ENCODE data around the gene MLANA. TPM values are rescaled to one million over a fixed set of nuclear protein-coding genes. Genes with fewer than 3 reads are reported as not detected.

The MLANA gene
- total and polyA plus RNA-seq, 4 donors, result 0.05 to 0.29 (median 0.16) TPM

DNA sequence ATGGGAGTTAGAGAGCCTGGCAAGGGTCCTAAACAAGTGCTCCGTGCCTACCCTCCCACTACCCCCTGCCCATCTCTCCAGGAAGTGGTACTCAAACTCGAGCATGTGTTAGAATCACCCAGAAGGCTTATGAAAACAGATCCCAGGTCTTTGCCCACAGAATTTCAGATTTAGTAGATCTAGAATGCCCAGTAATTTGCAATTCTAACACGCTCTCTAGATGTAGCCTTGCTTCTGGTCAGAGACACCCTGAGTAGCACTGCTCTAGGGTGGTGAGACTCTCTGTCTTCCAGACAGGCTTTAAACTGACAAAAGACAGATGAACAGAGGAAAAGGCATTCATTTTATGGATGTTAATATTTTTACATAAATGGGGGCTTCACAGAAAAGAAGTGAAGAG lies 37.1 kb upstream of the MLANA start:
- Histone ChIP-seq H3K4me3 (ENCODE audit: low read depth in 1 of 3, low read length in 3 of 3) (no peak overlapping the region), H3K27ac (ENCODE audit: low read depth in 1 of 2, low read length in 2 of 2) (no peak overlapping the region), H3K9ac (ENCODE audit: low read depth in 1 of 2, low read length in 2 of 2) (no peak overlapping the region), H3K4me1 (ENCODE audit: control insufficient read depth in 4 of 4, insufficient read depth in 4 of 4, low read length in 3 of 4) (no peaks in the 10 kb centered on the region), H3K36me3 (ENCODE audit: control insufficient read depth in 4 of 4, insufficient read depth in 3 of 4, low read depth in 1 of 4, low read length in 3 of 4) (no peaks in the 10 kb centered on the region), H3K9me3 (ENCODE audit: control insufficient read depth in 4 of 4, low read length in 3 of 4) (no peaks in the 10 kb centered on the region), H3K27me3 (ENCODE audit: control insufficient read depth in 4 of 4, insufficient read depth in 4 of 4, low read length in 3 of 4) (no peaks in the 10 kb centered on the region)
- TF ChIP-seq HNF4A (conservative IDR thresholded peaks at IDR 0.05) (no peak), YY1 (IDR thresholded peaks at IDR 0.05) (no peak), GABPA (IDR thresholded peaks at IDR 0.05 in 1 of 2, conservative IDR thresholded peaks at IDR 0.05 in 1 of 2) (no peak), HNF4G (IDR thresholded peaks at IDR 0.05) (no peak)
- WGBS, result 86% methylated on average over 3 of the region's 3 CpGs
- no peak for DNase-seq (ENCODE audit: low spot score)

GRCh38 chr9:5854063-5854790 lies 36.5 kb upstream of the MLANA start:
- Histone ChIP-seq H3K4me3 (ENCODE audit: low read depth in 1 of 3, low read length in 3 of 3) (no peak overlapping the region), H3K27me3 (ENCODE audit: control insufficient read depth in 4 of 4, insufficient read depth in 4 of 4, low read length in 3 of 4) (no peaks in the 10 kb centered on the region), H3K9me3 (ENCODE audit: control insufficient read depth in 4 of 4, low read length in 3 of 4) (no peaks in the 10 kb centered on the region), H3K4me1 (ENCODE audit: control insufficient read depth in 4 of 4, insufficient read depth in 4 of 4, low read length in 3 of 4) (no peaks in the 10 kb centered on the region), H3K36me3 (ENCODE audit: control insufficient read depth in 4 of 4, insufficient read depth in 3 of 4, low read depth in 1 of 4, low read length in 3 of 4) (no peaks in the 10 kb centered on the region), H3K27ac (ENCODE audit: low read depth in 1 of 2, low read length in 2 of 2) (no peak overlapping the region), H3K9ac (ENCODE audit: low read depth in 1 of 2, low read length in 2 of 2) (no peak overlapping the region)
- WGBS, result 96% methylated on average over 4 of the region's 4 CpGs
- no peak for DNase-seq (ENCODE audit: low spot score)
- TF ChIP-seq, protein P1, sequence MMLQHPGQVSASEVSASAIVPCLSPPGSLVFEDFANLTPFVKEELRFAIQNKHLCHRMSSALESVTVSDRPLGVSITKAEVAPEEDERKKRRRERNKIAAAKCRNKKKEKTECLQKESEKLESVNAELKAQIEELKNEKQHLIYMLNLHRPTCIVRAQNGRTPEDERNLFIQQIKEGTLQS (IDR thresholded peaks at IDR 0.05), result no peak
- no peak for TF ChIP-seq YY1 (IDR thresholded peaks at IDR 0.05)
- no peak for TF ChIP-seq NR2F2 (IDR thresholded peaks at IDR 0.05)
- TF ChIP-seq CTCF (IDR thresholded peaks at IDR 0.05; ENCODE audit: low read depth, low read length, missing input control), result no peak
- TF ChIP-seq RAD21 (IDR thresholded peaks at IDR 0.05), result no peak
- no peak for TF ChIP-seq HNF4G (IDR thresholded peaks at IDR 0.05)
- TF ChIP-seq, protein P2, sequence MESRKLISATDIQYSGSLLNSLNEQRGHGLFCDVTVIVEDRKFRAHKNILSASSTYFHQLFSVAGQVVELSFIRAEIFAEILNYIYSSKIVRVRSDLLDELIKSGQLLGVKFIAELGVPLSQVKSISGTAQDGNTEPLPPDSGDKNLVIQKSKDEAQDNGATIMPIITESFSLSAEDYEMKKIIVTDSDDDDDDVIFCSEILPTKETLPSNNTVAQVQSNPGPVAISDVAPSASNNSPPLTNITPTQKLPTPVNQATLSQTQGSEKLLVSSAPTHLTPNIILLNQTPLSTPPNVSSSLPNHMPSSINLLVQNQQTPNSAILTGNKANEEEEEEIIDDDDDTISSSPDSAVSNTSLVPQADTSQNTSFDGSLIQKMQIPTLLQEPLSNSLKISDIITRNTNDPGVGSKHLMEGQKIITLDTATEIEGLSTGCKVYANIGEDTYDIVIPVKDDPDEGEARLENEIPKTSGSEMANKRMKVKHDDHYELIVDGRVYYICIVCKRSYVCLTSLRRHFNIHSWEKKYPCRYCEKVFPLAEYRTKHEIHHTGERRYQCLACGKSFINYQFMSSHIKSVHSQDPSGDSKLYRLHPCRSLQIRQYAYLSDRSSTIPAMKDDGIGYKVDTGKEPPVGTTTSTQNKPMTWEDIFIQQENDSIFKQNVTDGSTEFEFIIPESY (IDR thresholded peaks at IDR 0.05), result no peak
- no peak for TF ChIP-seq SP1 (IDR thresholded peaks at IDR 0.05)
- TF ChIP-seq, protein P3, sequence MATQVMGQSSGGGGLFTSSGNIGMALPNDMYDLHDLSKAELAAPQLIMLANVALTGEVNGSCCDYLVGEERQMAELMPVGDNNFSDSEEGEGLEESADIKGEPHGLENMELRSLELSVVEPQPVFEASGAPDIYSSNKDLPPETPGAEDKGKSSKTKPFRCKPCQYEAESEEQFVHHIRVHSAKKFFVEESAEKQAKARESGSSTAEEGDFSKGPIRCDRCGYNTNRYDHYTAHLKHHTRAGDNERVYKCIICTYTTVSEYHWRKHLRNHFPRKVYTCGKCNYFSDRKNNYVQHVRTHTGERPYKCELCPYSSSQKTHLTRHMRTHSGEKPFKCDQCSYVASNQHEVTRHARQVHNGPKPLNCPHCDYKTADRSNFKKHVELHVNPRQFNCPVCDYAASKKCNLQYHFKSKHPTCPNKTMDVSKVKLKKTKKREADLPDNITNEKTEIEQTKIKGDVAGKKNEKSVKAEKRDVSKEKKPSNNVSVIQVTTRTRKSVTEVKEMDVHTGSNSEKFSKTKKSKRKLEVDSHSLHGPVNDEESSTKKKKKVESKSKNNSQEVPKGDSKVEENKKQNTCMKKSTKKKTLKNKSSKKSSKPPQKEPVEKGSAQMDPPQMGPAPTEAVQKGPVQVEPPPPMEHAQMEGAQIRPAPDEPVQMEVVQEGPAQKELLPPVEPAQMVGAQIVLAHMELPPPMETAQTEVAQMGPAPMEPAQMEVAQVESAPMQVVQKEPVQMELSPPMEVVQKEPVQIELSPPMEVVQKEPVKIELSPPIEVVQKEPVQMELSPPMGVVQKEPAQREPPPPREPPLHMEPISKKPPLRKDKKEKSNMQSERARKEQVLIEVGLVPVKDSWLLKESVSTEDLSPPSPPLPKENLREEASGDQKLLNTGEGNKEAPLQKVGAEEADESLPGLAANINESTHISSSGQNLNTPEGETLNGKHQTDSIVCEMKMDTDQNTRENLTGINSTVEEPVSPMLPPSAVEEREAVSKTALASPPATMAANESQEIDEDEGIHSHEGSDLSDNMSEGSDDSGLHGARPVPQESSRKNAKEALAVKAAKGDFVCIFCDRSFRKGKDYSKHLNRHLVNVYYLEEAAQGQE (IDR thresholded peaks at IDR 0.05), result no peak
- TF ChIP-seq EGR1 (IDR thresholded peaks at IDR 0.05; ENCODE audit: low read depth in 2 of 2), result no peak
- no peak for TF ChIP-seq HNF4A (conservative IDR thresholded peaks at IDR 0.05)
- TF ChIP-seq FOXA2 (IDR thresholded peaks at IDR 0.05), result no peak
- no peak for TF ChIP-seq GABPA (IDR thresholded peaks at IDR 0.05 in 1 of 2, conservative IDR thresholded peaks at IDR 0.05 in 1 of 2)
- TF ChIP-seq RXRA (IDR thresholded peaks at IDR 0.05), result no peak
- TF ChIP-seq, protein P4, sequence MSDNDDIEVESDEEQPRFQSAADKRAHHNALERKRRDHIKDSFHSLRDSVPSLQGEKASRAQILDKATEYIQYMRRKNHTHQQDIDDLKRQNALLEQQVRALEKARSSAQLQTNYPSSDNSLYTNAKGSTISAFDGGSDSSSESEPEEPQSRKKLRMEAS (IDR thresholded peaks at IDR 0.05), result no peak
- no peak for TF ChIP-seq JUND (IDR thresholded peaks at IDR 0.05)
- no peak for TF ChIP-seq TAF1 (conservative IDR thresholded peaks at IDR 0.05)
- no peak for TF ChIP-seq FOXA1 (IDR thresholded peaks at IDR 0.05)

All from liver (tissue), 9 donors.